Activated CD8-positive, alpha-beta memory T cell treated with anti-CD3 and anti-CD28 coated beads for 36 hours (primary cell): ENCODE measurements around the gene RGPD6. TPM values are rescaled to one million over a fixed set of nuclear protein-coding genes. Genes with fewer than 3 reads are reported as not detected.
"Not testable (repeated sequence)": the region's sequence is repeated elsewhere in the genome, so short reads cannot be mapped to it uniquely, and the experiment has no call there.

ENCODE experiments used
- CTCF ChIA-PET: fragments of 350-600 bp; sonication (Branson Sonifier 250); formaldehyde crosslinking; loops from one replicate; lab custom pipeline; 2021; ENCODE audit warnings: antibody characterized with exemption; lab: Charles Lee
- POLR2A ChIA-PET: fragments of 350-600 bp; sonication (Branson Sonifier 250); formaldehyde crosslinking; loops from one replicate; lab custom pipeline; 2021; ENCODE audit warnings: antibody characterized with exemption; lab: Charles Lee
- total RNA-seq, 2 experiments: library from RNA; stranded (reverse); gene quantifications; one replicate each; pipeline ENCODE4 v1.2.3, GENCODE V29; 2021

RGPD6 gene
- total RNA-seq, result 10 to 100 TPM in 1 of 2 experiments, 1 to 10 TPM in 1; 9.7 to 10.8 TPM

GRCh38 chr2:110576763-110577416 lies at the start of gene RGPD6:
RGPD6 (minus strand) TSS chr2:110577222; CDS start chr2:110577024, 198 bp downstream.
- POLR2A ChIA-PET, CTCF ChIA-PET: not testable (repeated sequence)

- POLR2A ChIA-PET, CTCF ChIA-PET: not testable (repeated sequence)
Measured at GRCh38 chr2:110619326-110619939, 42.4 kb upstream of the RGPD6 start.

- POLR2A ChIA-PET, CTCF ChIA-PET: not testable (repeated sequence)
Measured at GRCh38 chr2:110613927-110614326, 36.9 kb upstream of the RGPD6 start.

- POLR2A ChIA-PET, CTCF ChIA-PET: not testable (repeated sequence)
Measured at GRCh38 chr2:110610613-110611250, 33.7 kb upstream of the RGPD6 start.

GRCh38 chr2:110609843-110610612 lies 33.0 kb upstream of the RGPD6 start:
- POLR2A ChIA-PET, CTCF ChIA-PET: not testable (repeated sequence)

GRCh38 chr2:110608788-110609502 lies 31.9 kb upstream of the RGPD6 start:
- CTCF ChIA-PET, POLR2A ChIA-PET: not testable (repeated sequence)

GRCh38 chr2:110605057-110605456 lies 28.0 kb upstream of the RGPD6 start:
- CTCF ChIA-PET, POLR2A ChIA-PET: not testable (repeated sequence)

- CTCF ChIA-PET, POLR2A ChIA-PET: not testable (repeated sequence)
Measured at GRCh38 chr2:110603917-110604591, 27.0 kb upstream of the RGPD6 start.

- POLR2A ChIA-PET, CTCF ChIA-PET: not testable (repeated sequence)
Measured at GRCh38 chr2:110602139-110602538, 25.1 kb upstream of the RGPD6 start.

- POLR2A ChIA-PET, CTCF ChIA-PET: not testable (repeated sequence)
Measured at GRCh38 chr2:110591973-110592372, 15.0 kb upstream of the RGPD6 start.

- POLR2A ChIA-PET, CTCF ChIA-PET: not testable (repeated sequence)
Measured at GRCh38 chr2:110589677-110590330, 12.8 kb upstream of the RGPD6 start.

GRCh38 chr2:110588520-110588919 lies 11.5 kb upstream of the RGPD6 start:
- POLR2A ChIA-PET, CTCF ChIA-PET: not testable (repeated sequence)

- CTCF ChIA-PET, POLR2A ChIA-PET: not testable (repeated sequence)
Measured at GRCh38 chr2:110579216-110579965, 2.4 kb upstream of the RGPD6 start.

- POLR2A ChIA-PET, CTCF ChIA-PET: not testable (repeated sequence)
Measured at GRCh38 chr2:110578429-110578828, 1.4 kb upstream of the RGPD6 start.

GRCh38 chr2:110499755-110500377 lies 77.2 kb downstream of the RGPD6 start:
- CTCF ChIA-PET, POLR2A ChIA-PET: not testable (repeated sequence)

- POLR2A ChIA-PET, CTCF ChIA-PET: not testable (repeated sequence)
Measured at GRCh38 chr2:110496027-110496426, 81.0 kb downstream of the RGPD6 start.

- CTCF ChIA-PET, POLR2A ChIA-PET: not testable (repeated sequence)
Measured at GRCh38 chr2:110494488-110494887, 82.5 kb downstream of the RGPD6 start.
